ENCODE data around the gene ARL6IP1.
A peak's percentile ranks its signal among the peaks of the same experiment; 100 is the strongest.
"Not testable (repeated sequence)": the region's sequence is repeated elsewhere in the genome, so short reads cannot be mapped to it uniquely, and the experiment has no call there.

ARL6IP1 gene

GRCh38 chr16:18788828-18789514 lies 12.4 kb downstream of the ARL6IP1 start:
- Mint-ChIP-seq H3K4me1 (ENCODE audit: low read depth) (peaks cover 55% of the 10 kb centered on the region), H3K36me3 (ENCODE audit: low read depth) (peaks cover 100% of the 10 kb centered on the region), H3K9me3 (no peaks in the 10 kb centered on the region), H3K27me3 (no peaks in the 10 kb centered on the region), H3K4me3 (peak overlapping the region; percentile 94), H3K27ac (peak overlapping the region; percentile 97)
- no peak for DNase-seq

GRCh38 chr16:18784917-18785623 lies 16.3 kb downstream of the ARL6IP1 start:
- H3K4me3 Mint-ChIP-seq, result peak overlapping the region; percentile 94
- H3K4me1 Mint-ChIP-seq (ENCODE audit: low read depth), result peaks cover 56% of the 10 kb centered on the region
- H3K36me3 Mint-ChIP-seq (ENCODE audit: low read depth), result peaks cover 87% of the 10 kb centered on the region
- no peaks in the 10 kb centered on the region for H3K27me3 Mint-ChIP-seq
- peak overlapping the region; percentile 97 for H3K27ac Mint-ChIP-seq
- no peak for DNase-seq
- H3K9me3 Mint-ChIP-seq, result no peaks in the 10 kb centered on the region

GRCh38 chr16:18783430-18784341 lies 17.7 kb downstream of the ARL6IP1 start:
- H3K36me3 Mint-ChIP-seq (ENCODE audit: low read depth), result peaks cover 77% of the 10 kb centered on the region
- no peak for DNase-seq
- no peaks in the 10 kb centered on the region for H3K9me3 Mint-ChIP-seq
- H3K27ac Mint-ChIP-seq, result peak overlapping the region; percentile 97
- peak overlapping the region; percentile 94 for H3K4me3 Mint-ChIP-seq
- peaks cover 55% of the 10 kb centered on the region for H3K4me1 Mint-ChIP-seq (ENCODE audit: low read depth)
- H3K27me3 Mint-ChIP-seq, result no peaks in the 10 kb centered on the region

- peaks cover 70% of the 10 kb centered on the region for H3K36me3 Mint-ChIP-seq (ENCODE audit: low read depth)
- DNase-seq, result no peak
- peak overlapping the region; percentile 90 for H3K27ac Mint-ChIP-seq
- H3K27me3 Mint-ChIP-seq, result no peaks in the 10 kb centered on the region
- H3K4me1 Mint-ChIP-seq (ENCODE audit: low read depth), result peaks cover 48% of the 10 kb centered on the region
- H3K9me3 Mint-ChIP-seq, result no peaks in the 10 kb centered on the region
- peak overlapping the region; percentile 35 for H3K4me3 Mint-ChIP-seq
Measured at GRCh38 chr16:18782697-18783429, 18.5 kb downstream of the ARL6IP1 start.

- Mint-ChIP-seq H3K4me1 (ENCODE audit: low read depth) (peaks cover 33% of the 10 kb centered on the region), H3K36me3 (ENCODE audit: low read depth) (peaks cover 53% of the 10 kb centered on the region)
- not testable (repeated sequence) for H3K9me3 Mint-ChIP-seq, H3K4me3 Mint-ChIP-seq, H3K27ac Mint-ChIP-seq, H3K27me3 Mint-ChIP-seq, DNase-seq
Measured at GRCh38 chr16:18781232-18781631, 20.1 kb downstream of the ARL6IP1 start.

GRCh38 chr16:18780460-18781026 lies 20.8 kb downstream of the ARL6IP1 start:
- not testable (repeated sequence) for H3K9me3 Mint-ChIP-seq, DNase-seq, H3K27me3 Mint-ChIP-seq, H3K27ac Mint-ChIP-seq, H3K4me3 Mint-ChIP-seq
- Mint-ChIP-seq H3K4me1 (ENCODE audit: low read depth) (peaks cover 26% of the 10 kb centered on the region), H3K36me3 (ENCODE audit: low read depth) (peaks cover 46% of the 10 kb centered on the region)

- H3K4me1 Mint-ChIP-seq (ENCODE audit: low read depth), result not testable (repeated sequence)
Measured at GRCh38 chr16:18777664-18778063, 23.7 kb downstream of the ARL6IP1 start.

GRCh38 chr16:18776334-18776733 lies 25.0 kb downstream of the ARL6IP1 start:
- not testable (repeated sequence) for H3K4me3 Mint-ChIP-seq, H3K9me3 Mint-ChIP-seq, DNase-seq

More at GRCh38 chr16:18777664-18778063, 23.7 kb downstream of the ARL6IP1 start:
- H3K9me3 Mint-ChIP-seq, DNase-seq, H3K27me3 Mint-ChIP-seq, H3K27ac Mint-ChIP-seq, H3K4me3 Mint-ChIP-seq: not testable (repeated sequence)
- H3K36me3 Mint-ChIP-seq (ENCODE audit: low read depth), result peaks cover 18% of the 10 kb centered on the region

GRCh38 chr16:18774651-18775050 lies 26.7 kb downstream of the ARL6IP1 start:
- not testable (repeated sequence) for H3K4me3 Mint-ChIP-seq; H3K36me3 Mint-ChIP-seq (ENCODE audit: low read depth); H3K4me1 Mint-ChIP-seq (ENCODE audit: low read depth); H3K9me3 Mint-ChIP-seq; H3K27me3 Mint-ChIP-seq; DNase-seq; H3K27ac Mint-ChIP-seq

More at GRCh38 chr16:18776334-18776733, 25.0 kb downstream of the ARL6IP1 start:
- not testable (repeated sequence) for H3K36me3 Mint-ChIP-seq (ENCODE audit: low read depth); H3K4me1 Mint-ChIP-seq (ENCODE audit: low read depth); H3K27ac Mint-ChIP-seq; H3K27me3 Mint-ChIP-seq

GRCh38 chr16:18772171-18772570 lies 29.2 kb downstream of the ARL6IP1 start:
- not testable (repeated sequence) for H3K36me3 Mint-ChIP-seq (ENCODE audit: low read depth); H3K27ac Mint-ChIP-seq; H3K9me3 Mint-ChIP-seq; H3K4me3 Mint-ChIP-seq; H3K27me3 Mint-ChIP-seq; DNase-seq
- peaks cover 19% of the 10 kb centered on the region for H3K4me1 Mint-ChIP-seq (ENCODE audit: low read depth)

- not testable (repeated sequence) for H3K27me3 Mint-ChIP-seq; H3K4me3 Mint-ChIP-seq; H3K36me3 Mint-ChIP-seq (ENCODE audit: low read depth); H3K9me3 Mint-ChIP-seq; DNase-seq
- peaks cover 24% of the 10 kb centered on the region for H3K4me1 Mint-ChIP-seq (ENCODE audit: low read depth)
- H3K27ac Mint-ChIP-seq, result peak overlapping the region; percentile 55
Measured at GRCh38 chr16:18770336-18770962, 30.9 kb downstream of the ARL6IP1 start.

GRCh38 chr16:18767217-18767616 lies 34.1 kb downstream of the ARL6IP1 start:
- not testable (repeated sequence) for H3K27me3 Mint-ChIP-seq; DNase-seq; H3K9me3 Mint-ChIP-seq; H3K36me3 Mint-ChIP-seq (ENCODE audit: low read depth); H3K4me3 Mint-ChIP-seq
- peak overlapping the region; percentile 18 for H3K27ac Mint-ChIP-seq
- peaks cover 26% of the 10 kb centered on the region for H3K4me1 Mint-ChIP-seq (ENCODE audit: low read depth)

GRCh38 chr16:18762713-18763112 lies 38.6 kb downstream of the ARL6IP1 start:
- H3K4me1 Mint-ChIP-seq (ENCODE audit: low read depth), result peaks cover 12% of the 10 kb centered on the region
- not testable (repeated sequence) for H3K9me3 Mint-ChIP-seq; H3K27ac Mint-ChIP-seq; DNase-seq; H3K27me3 Mint-ChIP-seq; H3K4me3 Mint-ChIP-seq; H3K36me3 Mint-ChIP-seq (ENCODE audit: low read depth)

Measured in activated T-cell treated with anti-CD3 and anti-CD28 coated beads, Interleukin-2, amount 50 U/mL, for 24 hours (primary cell).